Esophagus muscularis mucosa (tissue), 3 donors: ENCODE results near the gene SOX10.

Experiments
- POLR2A ChIP-seq: fragments of 450-650 bp; IDR thresholded peaks from one replicate; pipeline ENCODE4 v1.6.1; 2017; ENCODE audit warnings: antibody characterized with exemption, moderate library complexity, mild to moderate bottlenecking, low read depth
- POLR2AphosphoS5 ChIP-seq, 2 donors: sonication (generic); formaldehyde crosslinking; IDR thresholded peaks; one replicate each; pipeline ENCODE4 v1.6.1; 2017; ENCODE audit warnings: antibody characterized with exemption in 2 of 2
- TF ChIP-seq, protein P1 (sequence below), 3 experiments: fragments of 200-600 bp in 2 of 3; fragments of 450-650 bp in 1 of 3; sonication (generic) in 2 of 3; IDR thresholded peaks; one replicate each; pipeline ENCODE4 v1.5.1; 2017 to 2019; ENCODE audit warnings: antibody characterized with exemption in 3 of 3, mild to moderate bottlenecking in 2 of 3, moderate library complexity in 1 of 3

DNA sequence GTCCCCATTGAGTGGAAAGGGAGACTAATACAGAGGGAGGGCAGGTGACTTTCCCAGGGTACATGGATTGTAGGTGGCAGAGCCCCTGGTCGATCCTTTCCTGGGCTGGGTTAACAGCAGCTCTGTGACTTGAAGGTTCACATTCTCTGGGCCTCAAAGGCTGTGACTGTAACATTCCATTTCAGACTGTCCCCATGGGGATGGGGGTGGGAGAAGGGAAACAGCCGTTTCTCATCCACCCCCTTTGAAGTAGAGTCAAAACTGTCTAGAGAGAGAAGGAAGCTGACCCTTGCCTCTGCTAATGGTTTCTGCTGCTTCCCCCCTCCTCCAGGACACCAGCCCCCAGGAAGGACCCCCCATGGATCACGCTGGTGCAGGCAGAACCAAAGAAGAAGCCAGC, 59.0 kb downstream of the SOX10 start:
- TF ChIP-seq POLR2A (no peak), POLR2AphosphoS5 (IDR thresholded peaks at IDR 0.05) (no peak)
- TF ChIP-seq, protein P1, sequence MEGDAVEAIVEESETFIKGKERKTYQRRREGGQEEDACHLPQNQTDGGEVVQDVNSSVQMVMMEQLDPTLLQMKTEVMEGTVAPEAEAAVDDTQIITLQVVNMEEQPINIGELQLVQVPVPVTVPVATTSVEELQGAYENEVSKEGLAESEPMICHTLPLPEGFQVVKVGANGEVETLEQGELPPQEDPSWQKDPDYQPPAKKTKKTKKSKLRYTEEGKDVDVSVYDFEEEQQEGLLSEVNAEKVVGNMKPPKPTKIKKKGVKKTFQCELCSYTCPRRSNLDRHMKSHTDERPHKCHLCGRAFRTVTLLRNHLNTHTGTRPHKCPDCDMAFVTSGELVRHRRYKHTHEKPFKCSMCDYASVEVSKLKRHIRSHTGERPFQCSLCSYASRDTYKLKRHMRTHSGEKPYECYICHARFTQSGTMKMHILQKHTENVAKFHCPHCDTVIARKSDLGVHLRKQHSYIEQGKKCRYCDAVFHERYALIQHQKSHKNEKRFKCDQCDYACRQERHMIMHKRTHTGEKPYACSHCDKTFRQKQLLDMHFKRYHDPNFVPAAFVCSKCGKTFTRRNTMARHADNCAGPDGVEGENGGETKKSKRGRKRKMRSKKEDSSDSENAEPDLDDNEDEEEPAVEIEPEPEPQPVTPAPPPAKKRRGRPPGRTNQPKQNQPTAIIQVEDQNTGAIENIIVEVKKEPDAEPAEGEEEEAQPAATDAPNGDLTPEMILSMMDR (IDR thresholded peaks at IDR 0.05) = no peak
